ENCODE measurements around the gene PRRX2. TPM values are rescaled to one million over a fixed set of nuclear protein-coding genes. Genes with fewer than 3 reads are reported as not detected.

The PRRX2 gene
- total and polyA plus RNA-seq, 9 of the 15 experiments (the other 6 are each of a cell fraction or from before 2014, with no cell fraction given), result 0.21 TPM; not detected in 8

DNA sequence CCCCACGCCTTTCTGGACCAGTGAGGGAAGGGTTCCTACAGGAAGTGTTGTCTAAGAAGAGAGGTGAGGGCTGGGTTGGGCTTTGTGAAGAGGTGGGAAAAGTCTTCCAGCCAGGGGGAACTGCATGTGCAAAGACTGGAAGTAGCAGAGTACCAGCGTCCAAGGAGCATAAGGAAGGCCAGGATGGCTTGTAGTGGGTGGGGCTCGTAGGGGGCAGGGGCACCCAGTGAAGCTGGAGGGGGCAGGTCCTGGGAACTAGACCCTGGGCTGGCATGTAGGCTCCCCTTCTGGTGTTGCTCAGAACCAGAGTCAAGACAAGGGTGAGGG is 20.4 kb downstream of the PRRX2 start:
- no peak overlapping the region for H2AFZ ChIP-seq (ENCODE audit: low read depth, low read length)
- no peak for DNase-seq (ENCODE audit: extremely low read depth in 1 of 4, low spot score in 3 of 4)
- ChIA-PET POLR2A (interaction anchor here (0.6 to 1.5 kb wide), 2 partner anchors 11 to 342 kb away, joined by 3 read pairs; no protein-coding TSS in a partner anchor), CTCF (ENCODE audit: low intra/inter-chr PET ratio) (no interaction called here)
- WGBS (ENCODE audit: insufficient coverage, low coverage, missing lambda C conversion rate), result 47% methylated on average over 3 of the region's 3 CpGs
- no peaks in the 10 kb centered on the region for H3K36me3 ChIP-seq (ENCODE audit: control insufficient read depth, insufficient read depth, low read length)
- no peak for ATAC-seq
- H3K79me2 ChIP-seq (ENCODE audit: control insufficient read depth, insufficient read depth, low read length), result no peaks in the 10 kb centered on the region
- 0 out of 2 replicates have a peak, but pooled peaks cover 3% of the 10 kb centered on the region for H4K20me1 ChIP-seq (replicated peaks; ENCODE audit: control insufficient read depth, insufficient read depth, low read length)
- no peak overlapping the region; a peak in 1 of 4 replicates for H3K9ac ChIP-seq (ENCODE audit: insufficient read depth in 1 of 2, low read depth in 2 of 2, low read length in 2 of 2)
- H3K27ac ChIP-seq (ENCODE audit: extremely low read depth, low read depth, low read length), result no peak overlapping the region
- H3K4me2 ChIP-seq (ENCODE audit: insufficient read depth, low read length), result no peak overlapping the region
- H3K9me1 ChIP-seq (ENCODE audit: control insufficient read depth, insufficient read depth, low read length), result peaks cover 7% of the 10 kb centered on the region
- H3K4me3 ChIP-seq, result no peak overlapping the region
- H3K9me3 ChIP-seq (replicated peaks; ENCODE audit: control insufficient read depth, insufficient read depth, low read depth, low read length), result no peaks in the 10 kb centered on the region
- intact Hi-C loops (cut with micrococcal nuclease) (loop anchor here (5.0 kb wide), 1 partner anchor 1389 kb away; no protein-coding TSS in a partner anchor), in situ Hi-C loops (cut with MboI) (no loop called here)
- FAIRE-seq, result no peak
- H3K27me3 ChIP-seq (ENCODE audit: control insufficient read depth in 2 of 2, insufficient read depth in 2 of 2, low read length in 2 of 2), result peaks cover 19 to 51% of the 10 kb centered on the region in 2 experiments; a peak in 4 of 5 replicates
- H3K4me1 ChIP-seq (replicated peaks in 1 of 2; ENCODE audit: control insufficient read depth in 2 of 2, insufficient read depth in 2 of 2, low read length in 2 of 2), result peaks cover 0 to 30% of the 10 kb centered on the region in 2 experiments; a peak in 3 of 5 replicates
- BruUV-seq (replicated peaks), result no TSS peak
- TF ChIP-seq, protein P1, sequence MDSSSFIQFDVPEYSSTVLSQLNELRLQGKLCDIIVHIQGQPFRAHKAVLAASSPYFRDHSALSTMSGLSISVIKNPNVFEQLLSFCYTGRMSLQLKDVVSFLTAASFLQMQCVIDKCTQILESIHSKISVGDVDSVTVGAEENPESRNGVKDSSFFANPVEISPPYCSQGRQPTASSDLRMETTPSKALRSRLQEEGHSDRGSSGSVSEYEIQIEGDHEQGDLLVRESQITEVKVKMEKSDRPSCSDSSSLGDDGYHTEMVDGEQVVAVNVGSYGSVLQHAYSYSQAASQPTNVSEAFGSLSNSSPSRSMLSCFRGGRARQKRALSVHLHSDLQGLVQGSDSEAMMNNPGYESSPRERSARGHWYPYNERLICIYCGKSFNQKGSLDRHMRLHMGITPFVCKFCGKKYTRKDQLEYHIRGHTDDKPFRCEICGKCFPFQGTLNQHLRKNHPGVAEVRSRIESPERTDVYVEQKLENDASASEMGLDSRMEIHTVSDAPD (CRISPR knock-in tag; IDR thresholded peaks at IDR 0.05), result no peak
- no peak for TF ChIP-seq RHOXF2B (CRISPR knock-in tag; conservative IDR thresholded peaks at IDR 0.05)
- TF ChIP-seq, protein P2, sequence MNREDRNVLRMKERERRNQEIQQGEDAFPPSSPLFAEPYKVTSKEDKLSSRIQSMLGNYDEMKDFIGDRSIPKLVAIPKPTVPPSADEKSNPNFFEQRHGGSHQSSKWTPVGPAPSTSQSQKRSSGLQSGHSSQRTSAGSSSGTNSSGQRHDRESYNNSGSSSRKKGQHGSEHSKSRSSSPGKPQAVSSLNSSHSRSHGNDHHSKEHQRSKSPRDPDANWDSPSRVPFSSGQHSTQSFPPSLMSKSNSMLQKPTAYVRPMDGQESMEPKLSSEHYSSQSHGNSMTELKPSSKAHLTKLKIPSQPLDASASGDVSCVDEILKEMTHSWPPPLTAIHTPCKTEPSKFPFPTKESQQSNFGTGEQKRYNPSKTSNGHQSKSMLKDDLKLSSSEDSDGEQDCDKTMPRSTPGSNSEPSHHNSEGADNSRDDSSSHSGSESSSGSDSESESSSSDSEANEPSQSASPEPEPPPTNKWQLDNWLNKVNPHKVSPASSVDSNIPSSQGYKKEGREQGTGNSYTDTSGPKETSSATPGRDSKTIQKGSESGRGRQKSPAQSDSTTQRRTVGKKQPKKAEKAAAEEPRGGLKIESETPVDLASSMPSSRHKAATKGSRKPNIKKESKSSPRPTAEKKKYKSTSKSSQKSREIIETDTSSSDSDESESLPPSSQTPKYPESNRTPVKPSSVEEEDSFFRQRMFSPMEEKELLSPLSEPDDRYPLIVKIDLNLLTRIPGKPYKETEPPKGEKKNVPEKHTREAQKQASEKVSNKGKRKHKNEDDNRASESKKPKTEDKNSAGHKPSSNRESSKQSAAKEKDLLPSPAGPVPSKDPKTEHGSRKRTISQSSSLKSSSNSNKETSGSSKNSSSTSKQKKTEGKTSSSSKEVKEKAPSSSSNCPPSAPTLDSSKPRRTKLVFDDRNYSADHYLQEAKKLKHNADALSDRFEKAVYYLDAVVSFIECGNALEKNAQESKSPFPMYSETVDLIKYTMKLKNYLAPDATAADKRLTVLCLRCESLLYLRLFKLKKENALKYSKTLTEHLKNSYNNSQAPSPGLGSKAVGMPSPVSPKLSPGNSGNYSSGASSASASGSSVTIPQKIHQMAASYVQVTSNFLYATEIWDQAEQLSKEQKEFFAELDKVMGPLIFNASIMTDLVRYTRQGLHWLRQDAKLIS (CRISPR knock-in tag; IDR thresholded peaks at IDR 0.05), result no peak
- TF ChIP-seq, protein P3, sequence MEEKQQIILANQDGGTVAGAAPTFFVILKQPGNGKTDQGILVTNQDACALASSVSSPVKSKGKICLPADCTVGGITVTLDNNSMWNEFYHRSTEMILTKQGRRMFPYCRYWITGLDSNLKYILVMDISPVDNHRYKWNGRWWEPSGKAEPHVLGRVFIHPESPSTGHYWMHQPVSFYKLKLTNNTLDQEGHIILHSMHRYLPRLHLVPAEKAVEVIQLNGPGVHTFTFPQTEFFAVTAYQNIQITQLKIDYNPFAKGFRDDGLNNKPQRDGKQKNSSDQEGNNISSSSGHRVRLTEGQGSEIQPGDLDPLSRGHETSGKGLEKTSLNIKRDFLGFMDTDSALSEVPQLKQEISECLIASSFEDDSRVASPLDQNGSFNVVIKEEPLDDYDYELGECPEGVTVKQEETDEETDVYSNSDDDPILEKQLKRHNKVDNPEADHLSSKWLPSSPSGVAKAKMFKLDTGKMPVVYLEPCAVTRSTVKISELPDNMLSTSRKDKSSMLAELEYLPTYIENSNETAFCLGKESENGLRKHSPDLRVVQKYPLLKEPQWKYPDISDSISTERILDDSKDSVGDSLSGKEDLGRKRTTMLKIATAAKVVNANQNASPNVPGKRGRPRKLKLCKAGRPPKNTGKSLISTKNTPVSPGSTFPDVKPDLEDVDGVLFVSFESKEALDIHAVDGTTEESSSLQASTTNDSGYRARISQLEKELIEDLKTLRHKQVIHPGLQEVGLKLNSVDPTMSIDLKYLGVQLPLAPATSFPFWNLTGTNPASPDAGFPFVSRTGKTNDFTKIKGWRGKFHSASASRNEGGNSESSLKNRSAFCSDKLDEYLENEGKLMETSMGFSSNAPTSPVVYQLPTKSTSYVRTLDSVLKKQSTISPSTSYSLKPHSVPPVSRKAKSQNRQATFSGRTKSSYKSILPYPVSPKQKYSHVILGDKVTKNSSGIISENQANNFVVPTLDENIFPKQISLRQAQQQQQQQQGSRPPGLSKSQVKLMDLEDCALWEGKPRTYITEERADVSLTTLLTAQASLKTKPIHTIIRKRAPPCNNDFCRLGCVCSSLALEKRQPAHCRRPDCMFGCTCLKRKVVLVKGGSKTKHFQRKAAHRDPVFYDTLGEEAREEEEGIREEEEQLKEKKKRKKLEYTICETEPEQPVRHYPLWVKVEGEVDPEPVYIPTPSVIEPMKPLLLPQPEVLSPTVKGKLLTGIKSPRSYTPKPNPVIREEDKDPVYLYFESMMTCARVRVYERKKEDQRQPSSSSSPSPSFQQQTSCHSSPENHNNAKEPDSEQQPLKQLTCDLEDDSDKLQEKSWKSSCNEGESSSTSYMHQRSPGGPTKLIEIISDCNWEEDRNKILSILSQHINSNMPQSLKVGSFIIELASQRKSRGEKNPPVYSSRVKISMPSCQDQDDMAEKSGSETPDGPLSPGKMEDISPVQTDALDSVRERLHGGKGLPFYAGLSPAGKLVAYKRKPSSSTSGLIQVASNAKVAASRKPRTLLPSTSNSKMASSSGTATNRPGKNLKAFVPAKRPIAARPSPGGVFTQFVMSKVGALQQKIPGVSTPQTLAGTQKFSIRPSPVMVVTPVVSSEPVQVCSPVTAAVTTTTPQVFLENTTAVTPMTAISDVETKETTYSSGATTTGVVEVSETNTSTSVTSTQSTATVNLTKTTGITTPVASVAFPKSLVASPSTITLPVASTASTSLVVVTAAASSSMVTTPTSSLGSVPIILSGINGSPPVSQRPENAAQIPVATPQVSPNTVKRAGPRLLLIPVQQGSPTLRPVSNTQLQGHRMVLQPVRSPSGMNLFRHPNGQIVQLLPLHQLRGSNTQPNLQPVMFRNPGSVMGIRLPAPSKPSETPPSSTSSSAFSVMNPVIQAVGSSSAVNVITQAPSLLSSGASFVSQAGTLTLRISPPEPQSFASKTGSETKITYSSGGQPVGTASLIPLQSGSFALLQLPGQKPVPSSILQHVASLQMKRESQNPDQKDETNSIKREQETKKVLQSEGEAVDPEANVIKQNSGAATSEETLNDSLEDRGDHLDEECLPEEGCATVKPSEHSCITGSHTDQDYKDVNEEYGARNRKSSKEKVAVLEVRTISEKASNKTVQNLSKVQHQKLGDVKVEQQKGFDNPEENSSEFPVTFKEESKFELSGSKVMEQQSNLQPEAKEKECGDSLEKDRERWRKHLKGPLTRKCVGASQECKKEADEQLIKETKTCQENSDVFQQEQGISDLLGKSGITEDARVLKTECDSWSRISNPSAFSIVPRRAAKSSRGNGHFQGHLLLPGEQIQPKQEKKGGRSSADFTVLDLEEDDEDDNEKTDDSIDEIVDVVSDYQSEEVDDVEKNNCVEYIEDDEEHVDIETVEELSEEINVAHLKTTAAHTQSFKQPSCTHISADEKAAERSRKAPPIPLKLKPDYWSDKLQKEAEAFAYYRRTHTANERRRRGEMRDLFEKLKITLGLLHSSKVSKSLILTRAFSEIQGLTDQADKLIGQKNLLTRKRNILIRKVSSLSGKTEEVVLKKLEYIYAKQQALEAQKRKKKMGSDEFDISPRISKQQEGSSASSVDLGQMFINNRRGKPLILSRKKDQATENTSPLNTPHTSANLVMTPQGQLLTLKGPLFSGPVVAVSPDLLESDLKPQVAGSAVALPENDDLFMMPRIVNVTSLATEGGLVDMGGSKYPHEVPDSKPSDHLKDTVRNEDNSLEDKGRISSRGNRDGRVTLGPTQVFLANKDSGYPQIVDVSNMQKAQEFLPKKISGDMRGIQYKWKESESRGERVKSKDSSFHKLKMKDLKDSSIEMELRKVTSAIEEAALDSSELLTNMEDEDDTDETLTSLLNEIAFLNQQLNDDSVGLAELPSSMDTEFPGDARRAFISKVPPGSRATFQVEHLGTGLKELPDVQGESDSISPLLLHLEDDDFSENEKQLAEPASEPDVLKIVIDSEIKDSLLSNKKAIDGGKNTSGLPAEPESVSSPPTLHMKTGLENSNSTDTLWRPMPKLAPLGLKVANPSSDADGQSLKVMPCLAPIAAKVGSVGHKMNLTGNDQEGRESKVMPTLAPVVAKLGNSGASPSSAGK (IDR thresholded peaks at IDR 0.05), result no peak
- no peak for TF ChIP-seq ETV5 (CRISPR knock-in tag; IDR thresholded peaks at IDR 0.05; ENCODE audit: low read depth)

Data from K562 (cell line).